GM19238 (cell line): ENCODE measurements around the gene HTRA3.

Experiments used
- DNase-seq: peaks from one replicate; pipeline ENCODE4 v3.0.0; 2011; ENCODE audit warnings: low spot score; ENCODE audit not compliant: insufficient read length

Gene HTRA3

DNA sequence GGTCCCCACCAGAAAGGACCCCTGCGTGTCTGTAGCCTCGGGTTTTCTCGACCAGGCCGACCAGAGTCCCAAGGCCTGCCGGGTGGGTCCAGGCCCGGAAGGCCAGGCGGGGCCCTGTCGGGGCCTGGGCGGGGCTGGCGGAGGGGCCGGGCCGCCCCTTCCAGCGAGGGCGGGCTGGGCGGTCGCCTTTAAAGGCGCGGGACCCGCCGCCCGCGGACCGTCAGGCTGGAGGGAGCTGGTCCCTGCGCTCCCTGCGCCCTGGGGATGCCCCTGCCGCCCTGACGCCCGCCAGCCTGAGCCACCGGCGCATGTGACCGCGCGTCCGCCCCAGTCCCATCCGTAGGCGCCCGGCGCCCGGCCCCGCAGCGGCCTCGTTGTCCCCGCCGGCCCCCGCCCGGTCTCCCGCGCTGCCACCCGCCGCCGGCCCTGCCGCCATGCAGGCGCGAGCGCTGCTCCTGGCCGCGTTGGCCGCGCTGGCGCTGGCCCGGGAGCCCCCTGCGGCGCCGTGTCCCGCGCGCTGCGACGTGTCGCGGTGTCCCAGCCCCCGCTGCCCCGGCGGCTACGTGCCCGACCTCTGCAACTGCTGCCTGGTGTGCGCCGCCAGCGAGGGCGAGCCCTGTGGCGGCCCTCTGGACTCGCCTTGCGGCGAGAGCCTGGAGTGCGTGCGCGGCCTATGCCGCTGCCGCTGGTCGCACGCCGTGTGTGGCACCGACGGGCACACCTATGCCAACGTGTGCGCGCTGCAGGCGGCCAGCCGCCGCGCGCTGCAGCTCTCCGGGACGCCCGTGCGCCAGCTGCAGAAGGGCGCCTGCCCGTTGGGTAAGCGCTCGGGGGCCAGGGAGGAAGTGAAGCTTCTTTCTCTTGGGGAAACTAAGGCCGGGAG lies at the start of gene HTRA3:
HTRA3 (plus strand) TSS at position 220 of the 883 bp plus-strand sequence; CDS start at position 435, 215 bp downstream.
- DNase-seq, result no peak

- DNase-seq, result no peak
Observed at GRCh38 chr4:8220661-8221450, 48.7 kb upstream of the HTRA3 start.

DNA sequence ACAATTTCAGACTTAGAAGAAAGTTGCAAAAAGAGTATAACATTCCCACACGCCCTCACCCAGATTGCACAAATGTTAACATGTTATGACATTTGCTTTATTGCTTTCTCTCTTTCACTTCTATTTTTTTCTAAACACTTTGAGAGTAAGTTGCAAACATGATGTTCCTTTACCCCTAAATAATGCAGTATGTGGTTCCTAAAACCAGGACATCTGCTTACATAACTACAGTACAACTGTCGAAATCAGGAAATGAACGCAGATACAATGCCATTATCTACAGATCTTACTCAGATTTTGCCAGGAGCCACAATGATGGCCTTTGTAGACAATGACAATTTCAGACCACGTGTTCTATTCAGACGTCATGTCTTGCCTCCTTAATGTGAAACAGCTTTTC lies 48.1 kb upstream of the HTRA3 start:
- DNase-seq, result no peak

DNA sequence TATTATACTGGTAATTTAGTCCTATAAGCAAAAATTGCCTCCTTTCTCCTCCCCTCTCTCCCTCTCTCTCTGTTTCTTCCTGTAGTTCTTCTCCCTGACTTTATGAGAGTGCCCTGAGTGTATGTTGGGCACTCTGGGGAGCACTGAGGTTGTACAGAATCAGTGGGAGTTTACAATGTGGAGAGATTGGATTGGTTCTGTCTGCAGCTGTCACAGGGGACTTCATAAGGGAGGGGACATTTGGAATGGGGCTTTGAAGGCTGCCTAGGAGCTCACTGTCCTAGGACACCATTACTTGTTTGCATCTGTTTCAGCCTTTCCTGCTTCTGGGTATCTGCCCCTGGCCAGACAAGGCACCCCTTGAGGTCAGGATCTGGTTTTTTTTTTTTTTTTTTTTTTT lies 47.6 kb upstream of the HTRA3 start:
- no peak for DNase-seq

DNA sequence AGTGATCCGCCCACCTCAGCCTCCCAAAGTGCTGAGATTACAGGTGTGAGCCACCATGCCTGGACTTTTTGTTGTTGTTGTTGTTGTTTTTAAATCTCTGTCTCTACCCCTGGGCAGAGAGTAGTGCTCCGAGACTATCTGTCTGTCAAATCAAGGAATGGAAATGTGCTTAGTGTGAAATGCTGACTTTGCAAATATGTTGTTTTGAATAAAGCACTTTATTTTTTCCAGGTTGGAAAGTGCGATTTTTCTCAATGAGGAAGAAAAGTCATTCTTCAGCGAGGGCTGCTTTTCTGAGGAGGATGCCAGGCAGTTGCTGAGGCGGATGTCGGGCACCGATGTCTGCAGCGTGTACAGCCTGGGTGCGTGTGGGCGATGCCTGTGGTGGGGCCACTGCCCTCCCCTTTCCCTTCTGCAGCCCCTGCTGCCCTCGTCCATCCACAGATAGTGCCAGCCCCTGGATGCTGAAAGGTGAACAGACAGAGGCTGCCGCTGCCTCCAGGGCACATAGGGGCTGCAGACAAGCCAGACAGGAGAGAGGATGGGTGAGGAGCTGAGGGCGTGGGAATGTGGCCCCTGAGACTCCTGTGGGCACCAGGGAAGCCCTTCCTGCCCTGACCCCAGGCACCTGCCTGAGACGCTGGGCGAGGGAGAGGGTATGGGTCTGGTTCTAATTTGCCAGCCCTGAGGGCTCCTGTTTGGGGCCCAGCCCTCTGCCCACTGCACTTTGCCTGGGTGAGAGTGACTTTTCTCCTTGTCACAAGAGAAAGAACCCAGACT lies 46.8 kb upstream of the HTRA3 start:
- no peak for DNase-seq

GRCh38 chr4:8224267-8224974 lies 45.1 kb upstream of the HTRA3 start:
- no peak for DNase-seq

- no peak for DNase-seq
Observed at GRCh38 chr4:8224975-8225625, 44.5 kb upstream of the HTRA3 start.

GRCh38 chr4:8225706-8226443 lies 43.7 kb upstream of the HTRA3 start:
- no peak for DNase-seq

DNA sequence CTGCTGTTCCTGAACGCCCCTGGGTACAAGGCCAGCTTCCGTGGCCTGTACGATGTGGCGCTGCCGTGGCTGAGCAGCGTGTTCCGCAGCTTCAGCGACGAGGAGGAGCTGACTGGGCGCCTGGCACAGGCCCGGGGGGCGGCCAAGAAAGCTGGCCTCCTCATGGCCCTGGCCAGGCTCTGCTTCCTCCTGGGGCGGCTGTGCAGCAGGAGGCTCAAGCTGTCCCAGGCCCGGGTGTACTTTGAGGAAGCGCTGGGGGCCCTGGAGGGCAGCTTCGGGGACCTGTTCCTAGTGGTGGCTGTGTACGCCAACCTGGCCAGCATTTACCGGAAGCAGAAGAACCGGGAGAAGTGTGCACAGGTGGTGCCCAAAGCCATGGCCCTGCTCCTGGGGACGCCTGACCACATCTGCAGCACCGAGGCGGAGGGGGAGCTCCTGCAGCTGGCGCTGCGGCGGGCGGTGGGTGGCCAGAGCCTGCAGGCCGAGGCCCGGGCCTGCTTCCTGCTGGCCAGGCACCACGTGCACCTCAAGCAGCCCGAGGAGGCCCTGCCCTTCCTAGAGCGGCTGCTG lies 42.3 kb upstream of the HTRA3 start:
- no peak for DNase-seq

- DNase-seq, result no peak
Observed at GRCh38 chr4:8227771-8228318, 41.7 kb upstream of the HTRA3 start.

DNA sequence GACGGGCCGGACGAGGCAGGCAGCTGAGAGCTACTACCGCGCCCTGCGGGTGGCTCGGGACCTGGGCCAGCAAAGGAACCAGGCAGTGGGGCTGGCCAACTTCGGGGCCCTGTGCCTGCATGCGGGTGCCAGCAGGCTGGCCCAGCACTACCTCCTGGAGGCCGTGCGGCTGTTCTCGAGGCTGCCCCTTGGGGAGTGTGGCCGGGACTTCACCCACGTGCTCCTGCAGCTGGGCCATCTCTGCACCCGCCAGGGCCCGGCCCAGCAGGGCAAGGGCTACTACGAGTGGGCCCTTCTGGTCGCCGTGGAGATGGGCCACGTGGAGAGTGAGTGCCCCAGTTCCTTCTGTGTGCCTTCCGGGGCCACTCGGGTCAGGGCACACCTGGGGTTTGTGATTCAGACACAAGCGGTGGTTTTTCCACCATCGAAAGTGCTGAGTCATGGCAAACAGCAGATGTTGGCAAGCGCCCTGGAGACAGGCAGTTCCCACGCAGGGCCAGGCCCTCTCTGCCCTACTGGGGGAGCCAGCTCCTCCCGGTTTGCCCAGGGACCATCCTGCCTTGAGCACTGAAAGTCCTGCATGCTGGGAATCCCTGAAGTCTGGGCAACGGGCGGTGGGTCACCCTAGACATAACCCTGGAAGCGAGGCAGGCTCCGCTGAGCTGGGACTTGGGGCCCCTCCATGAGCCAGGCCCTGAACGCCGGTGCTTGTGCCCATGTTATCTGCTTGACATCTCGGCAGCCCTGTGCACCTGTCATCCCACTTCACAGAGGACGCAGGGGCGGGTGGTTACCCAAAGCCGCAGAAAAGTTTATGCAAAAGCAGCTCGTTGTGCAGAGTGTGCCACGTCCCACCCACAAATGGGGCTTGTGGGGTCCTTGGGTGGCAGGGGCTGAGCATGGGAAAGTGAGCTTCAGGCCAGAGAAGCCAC lies 41.0 kb upstream of the HTRA3 start:
- DNase-seq, result peak; percentile 58

DNA sequence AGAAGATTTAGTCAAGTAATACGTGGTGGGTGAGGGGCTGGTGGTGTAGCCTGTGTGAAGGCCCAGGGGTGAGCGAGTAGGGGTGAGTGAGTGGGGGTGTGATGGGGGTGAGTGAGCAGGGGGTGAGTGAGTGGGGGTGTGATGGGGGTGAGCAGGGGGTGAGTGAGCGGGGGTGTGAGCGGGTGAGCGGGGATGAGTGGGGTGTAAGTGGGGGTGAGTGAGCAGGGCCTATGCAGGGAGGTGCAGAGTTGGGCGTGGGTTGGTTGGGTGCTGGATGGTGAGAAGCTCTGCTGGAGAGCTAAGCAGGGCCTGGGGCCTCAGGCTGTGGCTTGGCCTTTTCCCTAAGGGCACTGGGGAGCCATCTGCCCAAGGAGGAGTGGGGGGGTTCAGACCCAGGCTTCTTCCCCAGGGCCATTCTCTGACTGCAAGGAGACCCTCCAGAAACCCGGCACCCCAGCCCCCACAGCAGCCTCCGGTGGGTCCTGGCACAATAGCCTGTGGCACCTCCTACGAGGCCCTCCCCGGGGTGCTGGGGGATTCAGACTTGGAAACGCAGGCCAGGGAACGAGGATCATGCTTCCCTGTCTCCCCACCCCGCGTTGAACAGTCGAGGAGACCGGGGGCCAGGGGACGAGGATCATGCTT lies 40.1 kb upstream of the HTRA3 start:
- DNase-seq, result no peak

- DNase-seq, result no peak
Observed at GRCh38 chr4:8230033-8230432, 39.5 kb upstream of the HTRA3 start.

DNA sequence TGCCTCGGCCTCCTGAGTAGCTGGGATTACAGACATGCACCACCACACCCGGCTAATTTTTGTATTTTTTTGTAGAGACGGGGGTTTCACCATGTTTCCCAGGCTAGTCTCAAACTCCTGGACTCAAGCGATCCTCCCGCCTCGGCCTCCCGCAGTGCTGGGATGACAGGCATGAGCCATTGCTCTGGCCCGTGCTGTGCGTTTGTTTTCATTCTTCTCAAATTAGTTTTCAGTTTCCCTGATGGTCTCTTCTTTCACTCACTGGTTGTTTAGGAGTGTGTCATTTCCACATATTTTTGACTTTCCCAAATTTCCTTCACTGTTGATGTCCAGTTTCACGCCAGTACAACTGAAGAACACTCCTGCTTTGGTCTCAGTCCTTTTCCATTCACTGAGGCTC lies 38.7 kb upstream of the HTRA3 start:
- no peak for DNase-seq

DNA sequence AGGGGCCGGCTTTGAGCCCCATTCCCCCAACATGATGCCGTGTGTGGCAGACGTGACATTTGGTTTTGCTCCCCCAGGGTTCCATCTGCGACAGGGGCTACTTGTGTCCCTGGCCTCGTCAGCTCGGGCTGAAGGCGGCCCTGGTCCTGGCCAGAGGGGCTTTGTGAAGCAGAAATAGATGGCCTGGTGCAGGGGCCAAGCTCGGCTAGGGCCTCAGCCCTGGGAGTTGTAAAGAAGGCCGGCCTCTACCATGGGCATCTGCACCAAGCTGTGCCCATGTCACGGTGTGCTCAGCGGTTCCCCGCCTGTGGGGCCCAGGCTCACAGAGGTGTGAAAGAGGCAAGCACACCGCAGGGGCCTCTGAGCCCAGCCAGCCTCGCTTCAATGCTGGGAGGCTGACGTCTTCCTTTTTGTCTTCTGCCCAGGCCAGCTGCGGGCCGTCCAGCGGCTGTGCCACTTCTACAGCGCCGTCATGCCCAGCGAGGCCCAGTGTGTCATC lies 38.0 kb upstream of the HTRA3 start:
- no peak for DNase-seq

GRCh38 chr4:8232748-8233147 lies 36.8 kb upstream of the HTRA3 start:
- no peak for DNase-seq

GRCh38 chr4:8233672-8234484 lies 35.7 kb upstream of the HTRA3 start:
- DNase-seq, result no peak
